Stimulated activated CD4-positive, alpha-beta T cell treated with anti-CD3 and anti-CD28 coated beads, TNF-alpha, amount 100 ng/mL, for 48 hours (primary cell): Measurements from ENCODE around the gene RNF145.
"Not testable (repeated sequence)": the region's sequence is repeated elsewhere in the genome, so short reads cannot be mapped to it uniquely, and the experiment has no call there.

Experiments
- DNase-seq, 3 donors: peaks; one replicate each; pipeline ENCODE4 v3.0.0-alpha.2; 2020; ENCODE audit warnings: low read depth in 3 of 3

The RNF145 gene

DNA sequence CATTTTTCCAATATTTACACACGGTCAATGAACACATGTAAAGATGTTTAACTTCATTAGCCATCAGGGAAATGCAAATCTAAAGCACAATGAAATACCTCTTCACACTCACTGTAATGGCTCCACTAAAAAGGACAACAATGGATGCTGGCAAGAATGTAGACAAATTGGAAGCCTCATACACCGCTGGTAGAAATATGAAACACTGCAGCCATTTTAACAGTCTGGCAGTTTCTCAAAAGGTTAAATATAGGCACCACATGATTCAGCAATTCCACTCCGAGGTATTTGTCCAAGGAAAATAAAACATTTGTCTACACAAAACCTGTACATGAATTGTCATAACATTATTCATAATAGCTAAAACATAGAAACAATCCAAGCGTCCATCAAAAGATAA lies 20.0 kb downstream of the RNF145 start:
- no peak for DNase-seq

DNA sequence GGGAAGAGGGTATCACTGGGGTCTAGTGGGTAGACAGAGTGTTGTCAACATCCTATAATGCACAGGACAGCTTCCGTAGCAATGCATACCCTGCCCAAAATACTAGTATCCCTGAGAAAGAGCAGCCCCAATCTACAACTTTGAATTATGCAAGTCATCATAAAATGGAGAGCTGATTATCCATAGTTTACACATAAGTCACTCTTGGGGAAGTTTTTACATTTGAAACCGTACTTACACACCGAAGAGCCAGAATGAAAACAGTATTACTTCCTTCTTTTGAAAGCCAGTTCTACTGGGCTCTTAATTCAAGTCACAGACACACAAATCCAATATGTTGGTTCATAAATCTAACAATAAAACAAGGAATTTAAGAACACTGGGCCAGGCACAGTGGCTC lies 21.6 kb downstream of the RNF145 start:
- no peak for DNase-seq

DNA sequence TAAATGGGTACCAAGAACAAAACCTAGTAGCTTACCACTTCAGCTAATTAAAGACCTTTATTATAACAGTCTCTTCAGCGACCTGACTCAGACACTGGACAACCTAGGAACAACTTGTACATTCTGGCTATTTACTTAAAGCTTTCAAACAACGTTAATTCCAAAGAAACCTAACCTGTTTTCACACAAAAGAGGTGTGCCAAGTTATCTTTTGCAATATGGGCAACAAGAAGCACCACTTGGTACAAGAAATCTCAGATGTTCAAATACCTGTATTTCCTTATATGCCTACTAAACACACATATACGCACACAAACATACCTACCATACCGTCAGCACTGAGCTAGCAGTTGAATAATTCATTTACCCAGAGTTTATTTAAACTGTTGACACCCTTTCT lies 23.0 kb downstream of the RNF145 start:
- no peak for DNase-seq

DNA sequence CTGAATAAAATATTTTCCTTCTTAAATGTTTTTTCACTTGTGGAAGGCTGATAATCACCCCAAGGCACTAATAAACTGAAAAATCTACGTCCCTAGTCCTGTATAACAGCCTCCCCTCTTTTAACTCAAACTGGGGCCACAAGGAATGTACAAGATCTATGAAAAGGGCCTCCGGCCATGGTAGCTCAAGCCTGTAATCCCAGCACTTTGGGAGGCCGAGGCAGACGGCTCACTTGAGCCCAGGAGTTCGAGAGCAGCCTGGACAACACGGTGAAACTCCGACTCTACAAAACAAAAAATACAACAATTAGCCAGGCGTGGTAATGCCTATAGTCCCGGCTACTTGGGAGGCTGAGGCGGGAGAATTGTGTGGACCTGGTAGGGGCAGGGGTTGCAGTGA lies 23.6 kb downstream of the RNF145 start:
- DNase-seq: no peak

DNA sequence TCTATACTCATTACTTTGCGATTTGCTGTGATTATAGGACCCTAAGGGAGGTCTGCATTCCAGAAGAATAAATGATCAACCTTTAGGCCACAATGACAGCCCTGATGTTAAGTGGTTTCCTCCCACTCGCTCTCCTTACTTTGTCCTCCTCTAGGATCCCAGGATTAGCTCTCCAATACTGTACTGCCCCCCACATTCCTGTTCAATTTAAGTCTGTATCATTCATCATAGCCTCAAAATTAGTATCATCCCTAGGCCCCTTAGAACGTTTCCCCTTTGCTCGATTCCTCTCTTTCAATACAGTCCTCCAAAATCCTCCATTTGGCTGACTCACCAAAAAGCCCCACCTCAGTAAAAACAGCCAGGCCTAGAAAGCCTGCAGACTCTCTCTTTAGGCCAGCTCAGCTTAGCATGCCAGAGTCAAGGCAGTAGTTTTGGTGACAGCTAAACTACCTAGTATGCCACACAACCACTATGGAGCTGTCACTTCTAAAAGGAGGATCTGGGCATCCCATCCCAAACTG lies 24.4 kb downstream of the RNF145 start:
- DNase-seq: peak in 1 of 3 donors; percentile 41

DNA sequence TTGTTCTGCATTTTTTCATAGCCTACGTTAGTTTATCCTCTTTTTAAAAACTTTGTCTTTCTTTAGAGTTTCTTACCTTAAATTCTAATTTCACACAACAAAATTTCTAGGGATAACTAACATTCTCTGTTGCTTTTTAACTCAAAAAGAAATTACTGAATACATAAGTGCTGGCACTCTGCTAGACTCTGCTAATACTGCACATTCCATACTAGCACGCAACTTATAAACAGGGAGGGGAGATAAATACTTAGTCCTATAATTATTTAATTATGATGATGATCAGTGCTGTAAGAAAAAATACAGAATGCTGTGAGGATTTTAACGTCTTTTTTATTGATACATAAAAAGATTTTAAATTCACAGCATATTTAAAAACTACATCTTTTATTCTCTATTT lies 25.1 kb downstream of the RNF145 start:
- DNase-seq: no peak

DNA sequence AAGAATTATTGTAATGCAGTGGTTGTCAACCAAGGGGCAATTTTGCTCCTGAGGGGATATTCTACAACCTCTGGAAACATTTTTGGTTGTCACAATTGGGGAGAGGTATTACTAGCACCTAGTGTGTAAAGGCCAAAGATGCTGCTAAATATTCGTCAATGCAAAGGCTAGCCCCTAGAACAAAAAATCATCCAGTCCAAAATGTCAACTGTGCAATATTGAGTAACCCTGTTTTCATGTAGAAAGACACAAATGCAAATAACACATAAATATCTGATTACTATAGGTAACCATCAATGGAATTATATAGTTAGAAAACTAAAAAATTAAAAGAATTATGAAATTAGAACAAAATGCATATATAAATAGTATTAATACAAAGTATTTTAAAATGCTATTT lies 26.1 kb downstream of the RNF145 start:
- DNase-seq: no peak

DNA sequence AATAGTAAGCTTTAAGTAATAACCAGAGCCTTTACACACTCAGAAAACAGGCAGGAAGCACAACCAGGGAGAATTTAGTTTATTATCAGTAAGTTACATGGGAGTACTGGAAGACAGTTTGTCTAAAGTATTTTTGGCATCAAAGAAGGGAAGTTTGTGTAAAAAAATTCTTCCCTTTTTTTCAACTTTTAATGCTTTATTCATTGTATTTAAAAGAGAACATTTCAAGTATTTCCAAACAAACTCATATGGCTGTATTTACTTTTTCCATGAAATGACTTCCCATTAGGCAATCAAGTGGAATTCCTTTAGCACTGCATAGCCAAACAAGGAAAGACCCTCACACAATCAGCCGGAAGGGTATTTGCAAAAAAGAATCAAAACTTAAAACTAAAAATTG lies 26.7 kb downstream of the RNF145 start:
- DNase-seq: no peak

DNA sequence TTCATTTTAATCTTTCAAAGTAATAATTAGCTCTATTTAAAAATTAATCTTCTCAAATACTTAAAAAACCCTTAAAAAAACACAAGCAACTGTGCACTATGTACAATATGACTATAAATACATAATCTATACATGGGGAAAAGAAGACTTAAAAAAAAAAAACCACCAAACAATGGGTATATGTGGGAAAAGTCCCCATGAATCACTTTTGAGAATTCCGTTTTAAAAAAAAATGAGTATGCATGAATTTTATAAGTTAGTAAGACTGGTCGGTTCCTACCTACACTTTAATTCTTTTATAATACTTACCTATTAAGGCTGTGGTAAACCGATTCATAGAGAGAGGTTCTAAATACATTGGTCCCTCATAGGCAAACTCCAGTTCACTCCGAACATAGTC lies 27.7 kb downstream of the RNF145 start:
- DNase-seq: no peak

DNA sequence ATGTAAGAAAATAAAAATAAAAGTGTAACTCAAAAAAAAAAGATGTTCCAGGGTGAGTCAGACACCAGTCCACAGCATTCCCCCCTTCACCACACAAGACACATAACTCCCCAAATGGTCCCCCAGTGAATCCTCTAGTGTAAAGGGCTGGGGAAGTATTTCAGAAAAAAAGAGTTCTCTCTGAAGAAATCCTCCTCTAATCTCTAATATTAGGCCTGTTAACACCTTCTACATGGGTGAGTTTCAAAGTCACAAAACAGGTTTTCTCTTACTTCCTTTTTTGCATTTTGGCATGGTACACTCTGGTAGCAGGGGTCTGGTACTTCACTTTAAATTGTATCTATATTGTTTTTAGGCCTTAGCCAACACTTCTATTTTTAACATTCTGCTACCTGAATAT lies 28.2 kb downstream of the RNF145 start:
- DNase-seq: no peak

DNA sequence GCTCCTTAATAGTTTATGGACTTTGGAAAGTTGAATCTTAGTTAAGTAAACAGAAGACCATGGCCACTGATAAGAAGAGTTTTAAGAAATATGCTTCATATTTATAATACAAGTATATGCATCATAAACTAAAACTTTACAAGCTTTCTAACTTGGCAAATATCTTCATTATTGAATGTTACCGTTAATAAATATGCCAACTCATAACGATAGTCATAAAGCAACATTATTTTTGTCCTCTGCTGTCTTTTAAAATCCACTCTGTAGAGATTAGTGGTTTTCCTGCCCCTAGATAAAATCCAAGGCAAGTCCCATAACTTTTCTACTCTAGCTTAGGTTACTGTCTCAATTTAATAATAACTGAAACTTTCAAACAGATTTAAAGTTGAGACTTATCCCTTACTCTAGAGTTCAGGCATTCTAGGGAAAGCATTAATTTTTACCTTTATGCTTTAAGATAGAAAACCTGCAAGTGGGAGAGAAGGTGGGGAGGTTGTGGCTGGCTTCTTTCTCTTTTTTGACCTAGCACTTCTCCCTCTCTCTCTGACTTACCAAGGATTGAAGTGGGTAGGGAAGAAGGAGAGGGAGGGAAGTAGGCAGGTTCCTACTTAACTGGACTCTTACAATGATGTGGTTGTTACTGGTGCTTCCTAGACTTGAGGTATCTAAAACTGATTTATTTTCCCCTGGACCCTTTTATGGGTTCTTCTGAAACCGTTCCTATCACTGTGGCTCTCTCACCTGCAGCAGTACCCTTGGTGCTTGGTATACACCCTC lies 29.6 kb downstream of the RNF145 start:
- no peak for DNase-seq

DNA sequence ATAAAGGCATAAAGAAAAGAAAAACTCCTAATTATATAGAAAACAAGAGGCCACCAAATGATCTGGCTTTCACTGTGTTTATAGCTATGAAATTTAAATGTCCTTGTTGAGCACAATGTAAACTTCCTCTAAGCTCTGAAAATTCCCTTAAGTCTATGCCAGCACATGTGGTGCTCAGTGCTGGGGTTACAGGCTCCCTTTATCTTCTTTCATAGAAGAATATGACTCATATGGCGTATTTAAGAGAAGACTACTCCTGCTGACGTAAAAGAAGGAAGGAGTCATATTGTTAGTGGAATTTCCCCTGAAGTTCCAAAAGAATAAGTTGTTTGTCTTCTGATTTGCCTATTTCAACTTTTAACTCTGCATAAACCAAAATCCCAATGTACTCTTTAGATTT lies 30.4 kb downstream of the RNF145 start:
- DNase-seq: no peak

DNA sequence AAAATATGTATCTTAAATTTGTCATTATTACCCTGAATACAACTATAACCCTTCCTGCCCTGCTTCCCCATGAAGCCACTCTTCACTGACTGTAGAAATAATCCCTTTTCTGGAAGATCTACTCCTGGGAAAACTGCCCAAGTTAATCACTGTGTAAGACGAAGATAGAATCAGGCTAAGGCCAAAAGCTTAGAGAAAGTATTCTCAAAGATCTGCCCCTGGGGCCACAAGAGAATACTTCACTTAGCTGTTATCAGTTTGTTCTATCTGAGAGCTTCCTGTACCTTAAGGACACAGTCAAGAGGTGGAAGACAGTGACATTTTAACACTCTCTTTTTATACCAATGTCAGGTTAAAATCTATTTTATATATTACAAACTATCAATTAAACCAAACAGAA lies 33.8 kb downstream of the RNF145 start:
- DNase-seq: no peak

DNA sequence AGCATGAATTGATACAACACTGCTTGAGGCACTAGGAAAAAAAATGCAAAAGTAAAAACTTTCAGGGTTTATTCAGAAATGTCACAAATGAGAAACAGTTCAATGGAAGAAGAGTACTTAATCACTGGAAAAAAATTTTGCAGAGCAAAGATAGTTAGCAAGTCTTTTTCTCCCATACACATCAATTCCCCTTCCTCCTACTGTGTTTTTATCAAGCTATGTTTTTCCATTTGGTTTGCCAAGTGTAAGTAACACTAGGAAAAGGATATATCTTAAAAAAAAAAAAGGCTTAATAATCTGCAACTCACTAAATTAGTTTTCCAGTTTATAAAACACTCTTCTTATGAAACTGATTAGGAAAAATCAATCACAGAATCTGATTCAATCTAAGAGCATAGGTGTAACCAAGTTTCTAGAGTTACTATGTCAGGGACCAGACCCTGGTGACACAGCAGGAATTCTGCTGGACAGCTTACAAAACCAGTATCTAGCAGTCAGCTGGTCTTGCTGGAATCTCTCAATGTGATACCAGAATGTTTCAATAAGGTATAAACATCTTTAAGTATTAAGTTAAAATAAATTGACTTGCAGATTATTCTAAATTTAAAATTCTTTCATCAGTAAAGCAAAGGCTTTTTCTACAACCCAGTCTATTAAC lies 34.7 kb downstream of the RNF145 start:
- no peak for DNase-seq

DNA sequence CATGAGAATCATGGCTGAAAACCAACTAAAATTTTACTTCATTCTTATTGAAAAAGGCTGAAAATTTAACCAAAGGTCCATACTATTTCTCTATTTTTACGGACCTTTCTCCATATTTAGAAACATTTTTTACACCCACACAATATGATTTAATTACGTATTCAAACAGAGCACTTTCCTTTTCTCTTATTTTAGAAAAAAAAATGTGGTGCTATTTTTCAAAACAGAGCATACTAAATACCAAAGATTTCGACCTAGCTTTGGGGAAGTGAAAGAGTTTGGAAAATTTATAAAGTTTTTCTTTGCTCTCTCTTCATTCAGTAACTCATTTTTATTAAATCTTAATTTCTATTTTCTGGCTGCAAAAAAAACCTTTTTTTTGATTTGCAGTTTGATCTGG lies 38.1 kb downstream of the RNF145 start:
- DNase-seq: no peak

DNA sequence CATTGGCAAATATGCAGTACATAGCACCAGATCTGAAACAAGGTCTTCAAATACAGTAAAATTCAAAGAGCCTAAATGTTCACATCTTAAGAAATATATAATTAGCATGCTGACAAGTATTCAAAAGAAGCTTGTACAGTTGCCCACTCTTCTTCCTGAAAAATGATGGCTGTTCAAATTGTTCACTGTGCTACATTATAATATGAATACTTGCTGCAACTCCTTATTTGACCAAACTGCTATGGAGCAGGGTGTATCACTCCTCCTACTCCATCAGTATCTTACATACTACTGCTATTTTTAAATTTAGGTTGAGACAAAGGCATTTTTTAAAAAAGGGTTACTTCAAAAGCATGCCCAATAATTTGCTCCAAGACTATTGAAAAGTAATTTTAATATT lies 39.3 kb downstream of the RNF145 start:
- no peak for DNase-seq

DNA sequence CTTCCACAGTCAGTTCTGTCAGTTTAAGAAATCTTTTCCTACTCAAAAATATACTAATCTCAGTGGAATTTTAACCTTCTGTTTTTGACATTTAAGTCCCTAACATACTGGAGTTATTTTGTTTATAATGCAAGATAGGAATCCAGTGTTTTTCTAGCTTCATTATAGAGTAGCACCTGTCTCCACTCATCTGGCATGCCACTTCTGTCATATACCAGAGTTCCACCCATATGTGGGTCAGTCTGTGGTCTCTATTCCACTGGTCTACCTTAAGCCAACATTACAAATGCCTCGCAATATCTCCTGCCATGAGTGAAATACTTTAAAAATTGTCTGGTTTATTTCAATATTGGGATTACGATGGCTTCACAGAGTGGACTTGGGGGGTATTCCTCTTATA lies 42.9 kb downstream of the RNF145 start:
- DNase-seq: no peak

DNA sequence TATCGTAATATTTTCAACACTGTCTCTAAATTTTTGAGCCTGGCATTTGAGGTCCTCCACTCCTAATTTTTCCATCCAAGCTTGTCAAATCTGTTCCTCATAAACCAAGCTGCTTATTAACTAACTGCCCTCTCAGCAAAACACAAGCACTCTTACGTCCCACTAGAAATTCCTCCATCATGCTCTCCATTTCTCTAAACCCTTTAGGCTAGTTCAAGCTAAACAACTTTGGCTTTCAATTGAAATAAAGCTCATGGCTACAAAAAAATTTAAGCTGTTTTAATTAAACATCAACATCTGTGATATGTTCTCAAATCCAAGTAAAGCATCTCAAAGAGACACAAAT lies 45.7 kb downstream of the RNF145 start:
- no peak for DNase-seq

DNA sequence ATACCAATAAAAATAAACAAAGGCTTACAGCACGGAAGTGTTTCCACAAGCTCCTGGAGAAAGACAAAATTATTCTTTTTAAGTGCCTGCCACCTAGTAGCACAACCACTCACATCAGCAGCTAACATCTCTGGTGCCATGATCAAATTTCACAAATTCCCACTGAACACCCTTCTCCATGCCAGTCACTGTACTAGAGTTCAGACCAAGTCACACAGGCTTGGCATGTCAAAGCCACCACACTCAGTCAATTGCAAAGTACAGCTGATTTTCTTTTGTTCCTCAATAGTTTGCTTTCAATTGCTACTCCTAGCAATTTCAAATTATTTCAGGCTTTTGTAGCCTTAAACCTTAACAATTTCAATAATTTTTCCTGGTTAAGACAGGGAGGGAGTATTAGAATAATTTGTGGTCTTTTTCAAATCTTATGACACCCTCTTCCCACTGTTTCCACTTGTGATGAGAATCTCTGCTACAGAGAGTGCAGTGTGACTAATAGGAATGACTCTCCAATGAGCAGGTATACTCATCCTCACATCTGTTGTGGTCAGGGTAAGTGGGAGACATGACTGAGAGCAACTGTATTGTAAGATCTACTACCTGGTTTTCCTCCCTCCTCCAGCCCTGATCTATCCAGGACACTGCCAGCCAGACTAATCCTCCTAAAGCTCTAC lies 46.2 kb downstream of the RNF145 start:
- peak in 1 of 3 donors; percentile 15 for DNase-seq

DNA sequence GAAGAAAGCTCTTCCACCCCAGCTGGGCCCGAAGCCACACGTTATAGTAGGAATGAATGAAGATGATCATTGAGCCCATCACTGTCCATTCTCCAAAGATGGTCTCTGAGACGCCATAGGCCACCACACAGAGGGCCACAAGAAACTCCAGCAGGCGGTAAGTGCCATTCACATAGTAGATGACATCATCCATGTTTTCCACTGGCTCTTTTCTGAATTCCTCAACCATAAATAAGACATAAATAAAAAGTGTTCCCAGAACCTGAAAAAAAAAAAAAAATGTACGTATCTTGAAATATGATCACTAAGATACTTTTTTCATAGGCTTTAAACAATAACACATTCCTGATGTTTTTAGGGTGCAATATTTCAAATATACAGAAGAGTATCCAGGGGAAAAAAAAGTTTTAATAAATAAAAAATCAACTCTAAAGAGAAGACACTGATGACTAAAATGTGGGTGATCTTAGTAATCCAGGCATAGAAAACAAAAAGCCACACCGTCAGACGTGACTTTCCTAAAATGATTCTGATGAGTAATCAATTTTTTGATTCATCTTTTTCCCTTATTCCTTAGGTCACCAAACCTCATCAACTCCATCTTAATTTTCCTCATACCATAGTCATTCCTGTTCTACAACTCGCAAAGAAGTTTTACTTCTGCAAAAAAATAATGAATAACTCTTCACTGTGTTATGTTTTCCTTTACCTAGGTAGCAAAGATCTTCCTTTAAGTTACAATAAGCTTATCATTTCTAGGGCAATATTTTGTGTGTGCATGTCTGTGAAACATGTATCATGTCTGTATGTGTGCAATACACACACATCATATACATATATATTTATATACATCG lies 47.8 kb downstream of the RNF145 start:
- DNase-seq: no peak

DNA sequence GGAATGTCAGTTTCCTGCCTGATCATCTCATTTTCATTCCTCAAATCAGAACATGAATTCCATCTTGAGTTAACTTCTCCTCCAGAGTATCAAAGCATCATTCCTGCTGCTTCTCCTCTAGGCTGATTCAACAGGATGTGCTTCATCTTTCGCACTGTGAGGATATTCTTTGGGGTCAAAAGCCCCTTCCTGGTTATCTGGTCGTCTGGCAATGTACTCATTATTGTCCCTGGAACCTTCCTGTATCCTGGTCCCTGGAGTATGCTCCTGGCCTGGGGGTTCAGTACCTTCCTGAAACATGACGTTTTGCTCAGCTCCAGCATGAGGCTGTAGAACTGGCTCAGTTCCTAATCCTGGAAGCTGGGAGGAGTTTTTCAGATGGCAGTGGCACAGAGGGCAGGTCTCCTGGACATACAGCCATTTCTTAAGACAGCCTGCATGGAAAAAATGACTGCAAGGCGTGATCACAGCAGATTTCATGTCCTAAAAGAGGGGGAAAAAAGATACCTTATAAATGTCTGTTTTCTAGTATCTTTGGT lies 50.7 kb downstream of the RNF145 start:
- DNase-seq: not testable (repeated sequence)

DNA sequence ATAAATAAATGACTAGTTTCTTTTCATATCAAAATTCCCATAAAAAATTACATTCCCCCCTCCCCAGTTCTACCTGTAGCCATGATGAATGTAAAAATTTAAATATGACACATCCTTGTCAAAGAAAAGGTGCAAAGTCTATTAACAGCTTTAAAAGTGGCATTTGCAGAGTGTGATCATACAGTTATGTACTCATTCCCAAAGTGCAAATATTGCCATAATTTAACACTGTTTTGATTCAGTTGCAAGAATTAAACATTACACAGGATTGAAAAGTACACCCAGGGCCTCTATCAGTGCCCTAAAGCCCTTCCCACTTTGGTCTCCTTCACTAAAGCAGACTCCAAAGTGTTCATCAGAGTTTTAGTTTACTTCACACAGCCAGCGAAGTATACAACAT lies 51.8 kb downstream of the RNF145 start:
- no peak for DNase-seq
